Glutamatergic neuron (in vitro differentiated cells): ENCODE results near the gene EIF5A2. TPM values are rescaled to one million over a fixed set of nuclear protein-coding genes. Genes with fewer than 3 reads are reported as not detected.
A peak's percentile ranks its signal among the peaks of the same experiment; 100 is the strongest.

ENCODE experiments used
- DNase-seq: peaks from one replicate; pipeline ENCODE4 v3.0.0; 2022
- H3K27ac Mint-ChIP-seq: one replicate; pipeline ENCODE4 v1.8.0; 2020; ENCODE audit warnings: mild to moderate bottlenecking, mixed read lengths, inconsistent platforms; ENCODE audit not compliant: unreplicated experiment
- H3K27me3 Mint-ChIP-seq: one replicate; pipeline ENCODE4 v1.8.0; 2020; ENCODE audit warnings: mild to moderate bottlenecking, moderate library complexity, mixed read lengths, inconsistent platforms; ENCODE audit not compliant: unreplicated experiment
- H3K36me3 Mint-ChIP-seq: one replicate; pipeline ENCODE4 v1.8.0; 2020; ENCODE audit warnings: mild to moderate bottlenecking, mixed read lengths, inconsistent platforms; ENCODE audit not compliant: unreplicated experiment
- H3K4me1 Mint-ChIP-seq: one replicate; pipeline ENCODE4 v1.8.0; 2020; ENCODE audit warnings: mild to moderate bottlenecking, low read depth, mixed read lengths, inconsistent platforms; ENCODE audit not compliant: unreplicated experiment
- H3K4me3 Mint-ChIP-seq: one replicate; pipeline ENCODE4 v1.8.0; 2020; ENCODE audit warnings: mild to moderate bottlenecking, mixed read lengths, inconsistent platforms; ENCODE audit not compliant: unreplicated experiment
- H3K9me3 Mint-ChIP-seq: one replicate; pipeline ENCODE4 v1.8.0; 2020; ENCODE audit warnings: mild to moderate bottlenecking, moderate library complexity, mixed read lengths, inconsistent platforms; ENCODE audit not compliant: unreplicated experiment
- CTCF ChIP-seq: fragments of 200-600 bp; sonication (generic); IDR thresholded peaks from one replicate; pipeline ENCODE4 v1.5.0; 2021; ENCODE audit not compliant: partially characterized antibody, unreplicated experiment
- total RNA-seq: library from RNA; stranded (reverse); fragmentation: NEBNext Ultra II Directional; extraction: Animal tissue kit (Norgen Biotek cat#: 25700); gene quantifications from one replicate; pipeline ENCODE4 v1.2.1, GENCODE V29; 2021; ENCODE audit not compliant: unreplicated experiment

EIF5A2 gene
- total RNA-seq, 1 donor from 2014 or later, result 10.2 TPM

DNA sequence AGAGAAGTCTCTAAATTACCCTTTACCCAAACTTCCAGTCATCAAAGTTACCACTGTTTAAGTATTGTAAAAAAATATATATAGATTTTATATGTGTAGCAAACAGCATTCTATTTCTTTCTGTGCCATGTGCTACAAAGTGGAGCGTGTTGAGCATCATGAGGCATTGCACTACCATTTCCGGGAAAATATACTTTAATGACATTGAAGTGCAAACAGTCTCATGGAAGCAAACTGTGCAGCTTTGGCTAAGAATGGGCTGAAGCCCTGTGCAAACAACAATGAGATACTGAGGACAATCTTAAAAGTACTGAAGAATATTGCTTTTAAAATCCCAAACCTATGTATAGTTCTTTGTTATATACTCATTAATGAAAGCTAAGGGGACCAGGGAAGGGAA, 31.9 kb downstream of the EIF5A2 start:
- H3K27ac Mint-ChIP-seq, result no peak overlapping the region
- H3K4me1 Mint-ChIP-seq, result no peaks in the 10 kb centered on the region
- H3K9me3 Mint-ChIP-seq, result no peaks in the 10 kb centered on the region
- TF ChIP-seq CTCF, result no peak
- H3K4me3 Mint-ChIP-seq, result no peak overlapping the region
- H3K36me3 Mint-ChIP-seq, result no peaks in the 10 kb centered on the region
- DNase-seq, result no peak
- H3K27me3 Mint-ChIP-seq, result no peaks in the 10 kb centered on the region

DNA sequence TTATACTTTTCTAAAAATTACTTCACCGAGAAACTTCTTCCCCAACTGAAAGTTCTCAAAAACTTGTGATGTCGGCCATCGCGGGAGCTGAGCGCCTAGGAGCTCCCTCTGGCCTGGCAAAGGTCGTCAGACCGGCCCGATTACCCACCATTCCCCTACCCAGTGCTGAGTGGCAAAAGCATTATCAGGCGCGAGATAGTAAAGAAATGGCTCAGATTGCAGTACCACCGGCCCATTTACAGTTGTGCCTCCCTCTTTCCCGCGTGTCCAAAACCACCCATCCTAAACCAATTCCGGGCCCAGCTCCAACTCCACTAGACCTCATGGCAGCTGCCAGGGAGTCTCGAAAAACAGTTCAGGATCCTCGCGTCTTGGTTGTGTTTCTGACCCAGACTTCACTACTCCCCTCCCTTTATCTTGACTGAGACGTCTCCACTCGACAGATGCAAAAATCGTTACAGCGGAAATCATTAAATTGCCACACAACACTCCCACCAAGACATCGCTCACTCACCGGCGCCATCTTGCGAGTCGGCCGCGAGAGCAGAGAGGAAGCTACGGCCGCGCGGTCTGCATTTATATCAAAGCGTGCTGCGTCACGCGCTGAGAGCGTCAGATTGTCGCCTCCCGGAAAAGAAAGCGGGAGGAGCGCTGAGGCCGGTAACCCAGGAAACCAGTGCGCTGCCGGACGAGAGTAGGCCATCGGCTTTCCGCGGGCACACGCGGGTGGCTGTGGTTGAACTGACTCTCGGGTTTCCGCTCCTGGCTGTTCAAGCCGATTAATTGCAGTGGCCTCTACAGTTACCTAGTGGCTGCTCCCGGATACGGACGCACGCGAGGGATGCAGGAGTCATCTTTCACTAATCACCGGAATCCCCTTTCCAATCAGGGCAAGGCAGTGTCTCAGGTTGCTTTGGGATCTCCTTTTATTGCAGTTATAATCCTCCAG, 38.5 kb downstream of the EIF5A2 start, which contains the start of gene RPL22L1:
TSS of gene RPL22L1 (minus strand) at position 551 of the 949 bp plus-strand sequence. CDS start at position 523, 28 bp downstream.
- peaks cover 7% of the 10 kb centered on the region for H3K4me1 Mint-ChIP-seq
- no peak for TF ChIP-seq CTCF
- peak; percentile 93 for DNase-seq
- H3K36me3 Mint-ChIP-seq, result no peaks in the 10 kb centered on the region
- H3K27ac Mint-ChIP-seq, result peak within 1 kb of the TSS; percentile 98
- peaks cover 2% of the 10 kb centered on the region for H3K27me3 Mint-ChIP-seq
- H3K9me3 Mint-ChIP-seq, result peaks cover 4% of the 10 kb centered on the region
- H3K4me3 Mint-ChIP-seq, result peak within 1 kb of the TSS; percentile 96

DNA sequence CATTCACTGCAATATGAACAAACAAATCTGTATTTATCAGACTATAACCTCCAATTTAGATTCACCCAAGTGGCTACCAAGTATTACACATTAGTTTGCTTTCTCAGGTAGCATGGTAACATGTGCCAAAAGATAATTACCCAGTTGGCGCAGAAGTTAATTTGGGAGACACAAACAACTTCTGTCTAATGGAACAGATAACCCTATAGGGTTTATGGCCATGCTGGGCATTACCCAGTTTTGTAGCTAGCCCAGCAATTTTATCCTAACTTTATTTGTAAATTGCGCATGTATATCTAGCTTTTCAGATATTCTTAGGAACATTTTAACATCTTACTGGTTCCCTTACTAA, 39.2 kb downstream of the EIF5A2 start:
- peak overlapping the region; percentile 96 for H3K4me3 Mint-ChIP-seq
- peaks cover 2% of the 10 kb centered on the region for H3K27me3 Mint-ChIP-seq
- DNase-seq, result no peak
- peaks cover 7% of the 10 kb centered on the region for H3K4me1 Mint-ChIP-seq
- no peaks in the 10 kb centered on the region for H3K36me3 Mint-ChIP-seq
- H3K27ac Mint-ChIP-seq, result peak overlapping the region; percentile 98
- TF ChIP-seq CTCF, result no peak
- peaks cover 4% of the 10 kb centered on the region for H3K9me3 Mint-ChIP-seq

- peaks cover 2% of the 10 kb centered on the region for H3K27me3 Mint-ChIP-seq
- H3K4me1 Mint-ChIP-seq, result peaks cover 7% of the 10 kb centered on the region
- H3K27ac Mint-ChIP-seq, result no peak overlapping the region
- DNase-seq, result no peak
- peaks cover 4% of the 10 kb centered on the region for H3K9me3 Mint-ChIP-seq
- peak overlapping the region; percentile 96 for H3K4me3 Mint-ChIP-seq
- no peak for TF ChIP-seq CTCF
- H3K36me3 Mint-ChIP-seq, result no peaks in the 10 kb centered on the region
These were observed 39.7 kb downstream of the EIF5A2 start for GRCh38 chr3:170868577-170869238.
